DMS114 treated with DMSO at 0.1 percent for 48 hours (cell line): ENCODE data around the gene CCL2.

Source experiments
- DNase-seq: peaks from one replicate; lab custom pipeline; 2025; ENCODE audit not compliant: unreplicated experiment; lab: John Stamatoyannopoulos, UW

The CCL2 gene

DNA sequence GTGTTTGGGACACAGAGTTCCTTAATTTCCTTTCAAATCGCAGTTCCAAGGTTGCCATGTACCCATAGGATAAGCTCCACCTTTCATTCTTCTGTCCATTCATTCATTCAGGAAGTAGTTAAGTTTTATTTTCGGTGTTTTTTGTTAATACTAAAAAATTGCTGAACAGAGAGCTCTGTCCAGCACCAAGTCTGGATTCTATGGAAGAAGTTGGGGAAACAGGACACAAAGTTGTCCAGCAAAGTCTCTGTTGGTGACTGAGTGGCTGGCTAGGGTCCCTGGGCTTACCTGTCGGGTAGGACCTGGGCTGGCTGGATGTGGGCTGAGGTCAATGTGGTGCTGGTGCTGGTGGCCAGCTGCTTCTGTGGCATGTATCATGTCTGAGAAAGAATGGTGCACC is 17.6 kb upstream of the CCL2 start:
- no peak for DNase-seq

DNA sequence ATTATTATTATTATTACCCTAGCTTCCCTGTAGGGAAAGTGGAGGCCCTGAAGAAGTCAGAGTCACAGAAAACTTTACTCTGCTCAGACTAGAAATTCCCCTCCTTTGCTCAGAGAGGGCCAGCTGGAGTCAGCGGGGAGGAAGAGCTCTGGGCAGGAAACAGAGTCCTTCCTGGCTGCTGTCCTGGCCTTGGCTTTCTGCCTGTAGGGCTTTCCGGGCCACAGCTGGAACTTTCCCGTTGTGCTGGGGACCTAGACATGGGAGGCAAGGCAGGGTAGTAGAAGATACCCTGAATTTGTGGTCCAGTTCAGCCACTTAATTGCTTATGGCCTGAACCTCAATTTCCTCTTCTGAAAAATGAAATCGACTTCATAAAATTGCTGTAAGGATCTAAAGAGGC is 14.0 kb upstream of the CCL2 start:
- no peak for DNase-seq

- no peak for DNase-seq
These were observed 12.3 kb upstream of the CCL2 start for GRCh38 chr17:34242587-34243363.

DNA sequence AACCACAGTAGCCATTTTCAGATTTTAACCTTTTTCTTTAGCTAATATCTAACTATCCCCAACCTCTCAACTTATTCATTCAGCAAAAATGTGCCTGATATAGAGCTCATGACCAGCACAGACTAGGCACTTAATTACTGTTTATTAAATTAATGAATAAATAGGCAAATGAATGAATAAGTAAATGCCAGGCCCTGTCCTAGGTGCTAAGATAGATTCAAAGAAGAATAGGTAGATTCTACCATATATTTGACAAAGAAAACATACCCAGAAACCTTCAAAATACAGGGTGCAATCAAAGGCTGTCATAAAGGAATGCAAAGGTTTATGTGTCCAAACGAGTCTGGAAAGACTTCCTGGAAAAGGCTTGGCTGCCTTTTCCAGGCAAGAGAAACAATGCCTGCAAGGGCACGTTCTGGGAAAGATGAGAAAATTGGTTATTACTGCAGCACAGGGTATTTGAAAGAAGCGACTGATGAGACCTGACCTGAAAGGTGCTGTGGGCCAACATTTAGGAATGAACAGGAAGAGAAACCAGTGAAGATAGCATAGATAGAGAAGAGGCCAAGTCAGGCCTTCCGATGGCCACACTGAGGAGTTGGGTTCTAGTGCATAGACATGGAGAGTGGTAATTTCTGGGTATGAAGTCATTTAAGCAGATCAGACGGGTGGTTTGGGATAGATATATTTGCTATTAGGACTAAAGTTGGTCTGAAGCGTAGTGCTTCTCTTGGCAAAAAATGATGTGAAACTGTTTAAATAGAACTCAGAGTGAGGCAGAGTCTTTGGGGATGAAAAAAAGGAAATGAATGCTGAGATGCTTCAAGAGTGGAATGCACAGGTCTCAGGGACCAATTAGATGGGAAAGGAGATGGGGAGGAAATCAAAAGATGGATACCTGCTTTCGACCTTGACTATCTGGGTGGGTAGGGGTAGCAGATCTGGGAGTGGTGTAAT is 11.4 kb upstream of the CCL2 start:
- DNase-seq: no peak

DNA sequence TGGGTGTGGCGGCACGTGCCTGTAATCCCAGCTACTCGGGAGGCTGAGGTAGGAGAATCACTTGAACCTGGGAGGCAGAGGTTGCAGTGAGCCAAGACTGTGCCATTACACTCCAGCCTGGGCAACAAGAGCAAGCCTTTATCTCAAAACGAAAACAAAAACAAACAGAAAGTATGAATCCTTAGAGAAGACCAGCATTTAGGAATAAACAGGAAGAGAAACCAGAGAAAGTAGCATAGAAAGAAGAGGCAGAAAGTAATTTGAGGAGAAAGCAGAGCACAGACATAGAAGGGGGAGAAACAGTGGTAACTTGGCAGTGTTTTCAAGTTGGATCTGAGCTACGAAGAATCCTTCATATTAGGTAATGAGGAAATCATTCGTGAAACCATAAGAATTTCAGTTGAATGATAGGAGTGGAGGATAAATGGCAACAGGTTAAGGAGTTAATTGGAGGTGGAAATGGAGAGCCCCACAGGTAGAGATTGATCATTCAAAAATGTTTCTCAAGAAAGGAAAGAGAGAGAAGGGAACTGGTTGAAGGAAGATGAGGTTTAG is 9.7 kb upstream of the CCL2 start:
- no peak for DNase-seq

DNA sequence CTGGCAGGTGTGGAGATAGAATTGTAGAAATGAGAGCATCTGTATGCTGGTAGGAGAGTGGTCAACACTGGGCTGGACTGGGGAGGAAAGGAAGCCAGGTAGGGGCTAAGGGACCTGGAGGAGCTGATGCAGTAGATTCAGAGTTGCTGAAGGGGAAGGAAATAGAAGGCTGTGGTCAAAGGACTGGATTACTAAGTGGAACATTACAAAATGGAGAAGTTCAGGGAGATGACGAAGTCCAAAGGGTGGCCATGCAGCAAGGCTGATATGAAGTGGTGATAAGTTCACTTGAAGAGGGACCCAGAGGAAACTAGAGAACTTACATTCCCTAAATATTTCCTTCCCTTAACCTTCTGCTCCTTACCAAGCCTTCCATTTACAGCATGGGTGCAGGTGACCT is 8.6 kb upstream of the CCL2 start:
- DNase-seq: no peak

- DNase-seq: no peak
These were observed 8.2 kb upstream of the CCL2 start for GRCh38 chr17:34246881-34247280.

GRCh38 chr17:34248511-34249024 is 6.5 kb upstream of the CCL2 start:
- DNase-seq: no peak

- no peak for DNase-seq
These were observed 6.0 kb upstream of the CCL2 start for GRCh38 chr17:34249061-34249460.

GRCh38 chr17:34249478-34249877 is 5.6 kb upstream of the CCL2 start:
- no peak for DNase-seq

DNA sequence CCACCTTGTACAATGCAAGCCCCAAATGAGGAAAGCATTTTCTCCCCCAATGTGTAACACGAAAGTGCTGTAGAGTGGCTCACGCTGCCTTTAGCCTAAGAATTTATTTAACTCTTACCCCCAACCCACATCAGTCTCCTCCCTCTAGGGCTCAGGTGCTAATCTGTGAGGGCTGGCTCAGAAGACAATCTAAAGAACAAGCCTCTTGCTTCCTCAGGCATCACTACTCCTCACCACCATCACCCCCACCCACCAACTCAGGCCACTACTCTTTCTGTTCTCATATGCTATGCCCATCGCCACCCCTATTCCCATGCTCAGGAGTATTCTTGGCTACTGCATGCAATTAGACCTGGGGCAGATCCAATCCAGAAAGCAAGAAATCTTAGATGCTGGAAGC is 3.9 kb upstream of the CCL2 start:
- DNase-seq: no peak

- DNase-seq: no peak
These were observed 3.0 kb upstream of the CCL2 start for GRCh38 chr17:34252095-34252443.

DNA sequence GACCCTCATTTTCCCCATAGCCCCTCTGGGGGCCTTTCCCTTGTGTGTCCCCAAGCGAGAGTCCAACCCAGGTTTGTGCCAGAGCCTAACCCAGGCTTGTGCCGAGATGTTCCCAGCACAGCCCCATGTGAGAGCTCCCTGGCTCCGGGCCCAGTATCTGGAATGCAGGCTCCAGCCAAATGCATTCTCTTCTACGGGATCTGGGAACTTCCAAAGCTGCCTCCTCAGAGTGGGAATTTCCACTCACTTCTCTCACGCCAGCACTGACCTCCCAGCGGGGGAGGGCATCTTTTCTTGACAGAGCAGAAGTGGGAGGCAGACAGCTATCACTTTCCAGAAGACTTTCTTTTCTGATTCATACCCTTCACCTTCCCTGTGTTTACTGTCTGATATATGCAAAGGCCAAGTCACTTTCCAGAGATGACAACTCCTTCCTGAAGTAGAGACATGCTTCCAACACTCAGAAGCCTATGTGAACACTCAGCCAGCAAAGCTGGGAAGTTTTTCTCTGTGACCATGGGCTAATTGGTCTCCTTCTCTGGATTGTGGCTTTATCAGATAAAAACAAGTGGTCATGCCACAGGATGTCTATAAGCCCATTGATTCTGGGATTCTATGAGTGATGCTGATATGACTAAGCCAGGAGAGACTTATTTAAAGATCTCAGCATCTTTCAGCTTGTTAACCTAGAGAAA is 2.5 kb upstream of the CCL2 start:
- DNase-seq: no peak

- no peak for DNase-seq
These were observed 2.0 kb upstream of the CCL2 start for GRCh38 chr17:34253139-34253525.

GRCh38 chr17:34254146-34254545 is 939 bp upstream of the CCL2 start:
- no peak for DNase-seq

DNA sequence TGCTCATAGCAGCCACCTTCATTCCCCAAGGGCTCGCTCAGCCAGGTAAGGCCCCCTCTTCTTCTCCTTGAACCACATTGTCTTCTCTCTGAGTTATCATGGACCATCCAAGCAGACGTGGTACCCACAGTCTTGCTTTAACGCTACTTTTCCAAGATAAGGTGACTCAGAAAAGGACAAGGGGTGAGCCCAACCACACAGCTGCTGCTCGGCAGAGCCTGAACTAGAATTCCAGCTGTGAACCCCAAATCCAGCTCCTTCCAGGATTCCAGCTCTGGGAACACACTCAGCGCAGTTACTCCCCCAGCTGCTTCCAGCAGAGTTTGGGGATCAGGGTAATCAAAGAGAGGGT is 272 bp downstream of the CCL2 start:
- no peak for DNase-seq

DNA sequence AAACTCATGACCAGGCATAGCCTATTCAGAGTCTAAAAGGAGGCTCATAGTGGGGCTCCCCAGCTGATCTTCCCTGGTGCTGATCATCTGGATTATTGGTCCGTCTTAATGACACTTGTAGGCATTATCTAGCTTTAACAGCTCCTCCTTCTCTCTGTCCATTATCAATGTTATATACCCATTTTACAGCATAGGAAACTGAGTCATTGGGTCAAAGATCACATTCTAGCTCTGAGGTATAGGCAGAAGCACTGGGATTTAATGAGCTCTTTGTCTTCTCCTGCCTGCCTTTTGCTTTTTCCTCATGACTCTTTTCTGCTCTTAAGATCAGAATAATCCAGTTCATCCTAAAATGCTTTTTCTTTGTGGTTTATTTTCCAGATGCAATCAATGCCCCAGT is 756 bp downstream of the CCL2 start:
- DNase-seq: no peak

DNA sequence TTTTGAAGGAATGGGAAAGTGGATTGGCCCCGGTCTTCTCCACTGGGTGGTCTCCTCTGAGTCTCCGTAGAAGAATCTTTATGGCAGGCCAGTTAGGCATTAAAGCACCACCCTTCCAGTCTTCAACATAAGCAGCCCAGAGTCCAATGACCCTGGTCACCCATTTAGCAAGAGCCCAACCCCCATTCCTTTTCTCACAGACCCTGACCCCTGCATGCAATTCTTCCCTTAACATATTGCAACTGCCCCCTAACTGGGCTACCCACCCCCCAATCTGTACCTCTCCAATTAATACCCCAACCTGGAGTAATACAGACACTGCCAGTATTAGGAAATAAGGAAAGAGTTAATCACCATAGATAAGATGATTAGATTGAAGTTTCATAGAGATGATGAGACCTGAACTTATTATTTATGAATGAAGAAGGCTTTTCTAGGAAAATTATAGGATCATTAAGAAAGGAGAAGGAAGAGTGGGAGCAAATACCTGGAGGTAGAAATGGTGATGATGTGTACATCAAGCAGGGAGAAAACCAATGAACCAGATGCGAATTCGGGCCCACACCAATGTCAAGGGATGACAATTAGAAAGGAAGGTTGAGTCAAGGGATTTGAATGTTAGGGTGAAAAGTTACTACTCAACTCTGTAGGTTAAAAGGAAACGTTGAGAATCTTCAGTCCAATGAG is 2.4 kb downstream of the CCL2 start:
- no peak for DNase-seq

DNA sequence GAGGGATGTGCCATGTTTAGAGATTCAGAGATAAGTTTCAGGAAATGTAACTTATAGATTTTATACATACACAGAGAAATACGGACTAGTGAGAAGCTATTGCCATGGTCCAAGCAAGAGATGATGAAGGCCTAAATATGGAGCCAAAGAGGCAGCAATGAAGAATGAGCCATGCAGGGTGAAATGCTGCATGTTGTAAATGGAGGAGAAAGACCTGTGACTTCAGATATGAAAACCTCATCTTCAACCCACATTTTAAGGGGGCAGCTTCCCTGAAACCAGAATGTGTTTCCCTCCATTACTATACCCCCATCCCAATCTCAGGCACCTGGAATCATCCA is 2.9 kb downstream of the CCL2 start:
- no peak for DNase-seq

DNA sequence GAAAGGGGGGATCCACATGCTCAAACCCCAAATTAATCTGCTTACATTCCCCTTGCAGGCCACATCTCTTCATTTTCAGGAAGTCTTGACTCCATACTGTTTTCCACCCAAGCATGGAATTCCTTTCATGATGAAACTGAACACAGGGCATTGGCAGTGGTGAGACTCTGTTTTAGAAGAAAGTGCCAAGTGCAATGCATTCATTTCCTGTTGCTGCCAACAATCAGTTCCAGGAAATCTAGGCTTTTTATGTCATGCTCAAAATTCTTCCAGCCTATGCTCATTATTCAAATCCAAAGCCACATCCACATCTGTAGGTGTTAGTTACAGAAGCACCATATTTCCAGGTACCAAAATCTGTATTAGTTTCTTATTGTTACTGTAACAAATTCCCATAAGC is 4.1 kb downstream of the CCL2 start:
- DNase-seq: no peak

DNA sequence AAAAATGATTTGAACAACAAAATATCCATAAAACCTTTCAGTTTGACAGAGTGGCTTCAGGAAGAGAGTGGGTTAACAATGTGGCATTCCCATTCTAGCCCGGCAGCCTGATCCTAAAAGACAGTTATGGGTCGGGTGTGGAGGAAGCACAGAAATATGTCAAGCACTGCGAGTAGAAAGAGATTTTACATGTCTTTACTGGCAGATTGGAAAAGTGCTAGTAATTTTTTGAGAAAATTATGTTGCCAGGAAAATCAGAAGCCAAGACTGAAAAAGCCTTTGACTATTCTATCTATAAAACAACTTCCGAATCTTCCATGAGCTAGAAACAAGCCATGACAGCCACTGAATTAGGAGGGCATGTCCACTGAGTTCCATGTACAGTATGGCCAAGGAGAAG is 5.8 kb downstream of the CCL2 start:
- DNase-seq: no peak
